IPS-20b (cell line): ENCODE data around the gene TPCN2.

Experiments used
- H3K27ac ChIP-seq: one replicate; pipeline ENCODE4 v1.5.1; 2013; ENCODE audit warnings: low read length
- H3K27me3 ChIP-seq: 2 replicates; pipeline ENCODE4 v1.6.1; 2013; ENCODE audit warnings: mild to moderate bottlenecking, low read length, inconsistent platforms; ENCODE audit not compliant: insufficient read depth
- H3K36me3 ChIP-seq: 2 replicates; pipeline ENCODE4 v1.6.1; 2013; ENCODE audit warnings: low read depth, mild to moderate bottlenecking, inconsistent platforms, low read length, moderate library complexity; ENCODE audit not compliant: insufficient read depth
- H3K4me1 ChIP-seq: 2 replicates; pipeline ENCODE4 v1.6.1; 2013; ENCODE audit warnings: mild to moderate bottlenecking, control low read depth, inconsistent platforms, low read length, moderate library complexity; ENCODE audit not compliant: insufficient read depth
- H3K4me3 ChIP-seq: 2 replicates; pipeline ENCODE4 v1.5.1; 2013; ENCODE audit warnings: mild to moderate bottlenecking, low read length, inconsistent platforms
- H3K9ac ChIP-seq: 2 replicates; pipeline ENCODE4 v1.6.1; 2013; ENCODE audit warnings: low read depth, mild to moderate bottlenecking, inconsistent platforms, low read length, moderate library complexity
- H3K9me3 ChIP-seq: 2 replicates; pipeline ENCODE4 v1.6.1; 2013; ENCODE audit warnings: mild to moderate bottlenecking, low read depth, low read length, inconsistent platforms; ENCODE audit not compliant: insufficient read depth

Gene TPCN2

GRCh38 chr11:69004411-69005182 is 44.1 kb upstream of the TPCN2 start:
- Histone ChIP-seq H3K9ac (no peak overlapping the region), H3K27ac (no peak overlapping the region), H3K9me3 (no peaks in the 10 kb centered on the region), H3K27me3 (no peaks in the 10 kb centered on the region), H3K4me1 (no peaks in the 10 kb centered on the region), H3K36me3 (no peaks in the 10 kb centered on the region), H3K4me3 (no peak overlapping the region)

- 0 out of 2 replicates have a peak, but pooled peaks cover under 1% of the 10 kb centered on the region for H3K27me3 ChIP-seq
- no peaks in the 10 kb centered on the region for H3K9me3 ChIP-seq
- no peak overlapping the region for H3K9ac ChIP-seq
- no peak overlapping the region for H3K27ac ChIP-seq
- H3K36me3 ChIP-seq = no peaks in the 10 kb centered on the region
- no peak overlapping the region for H3K4me3 ChIP-seq
- no peaks in the 10 kb centered on the region for H3K4me1 ChIP-seq
These were observed 43.5 kb upstream of the TPCN2 start for GRCh38 chr11:69005183-69005630.

- H3K9me3 ChIP-seq = no peaks in the 10 kb centered on the region
- H3K4me3 ChIP-seq = no peak overlapping the region
- peaks cover 5% of the 10 kb centered on the region for H3K4me1 ChIP-seq
- peaks cover 5% of the 10 kb centered on the region; the same call in 1 of the 2 replicates for H3K27me3 ChIP-seq
- no peak overlapping the region for H3K27ac ChIP-seq
- no peaks in the 10 kb centered on the region for H3K36me3 ChIP-seq
- no peak overlapping the region for H3K9ac ChIP-seq
These were observed 42.9 kb upstream of the TPCN2 start for GRCh38 chr11:69005631-69006368.

GRCh38 chr11:69006816-69007215 is 41.9 kb upstream of the TPCN2 start:
- Histone ChIP-seq H3K4me3 (no peak overlapping the region), H3K27ac (no peak overlapping the region), H3K9me3 (no peaks in the 10 kb centered on the region), H3K9ac (no peak overlapping the region), H3K36me3 (no peaks in the 10 kb centered on the region), H3K27me3 (peaks cover 12% of the 10 kb centered on the region), H3K4me1 (peaks cover 12% of the 10 kb centered on the region)

GRCh38 chr11:69007975-69008381 is 40.8 kb upstream of the TPCN2 start:
- no peak overlapping the region for H3K9ac ChIP-seq
- no peak overlapping the region for H3K27ac ChIP-seq

GRCh38 chr11:69008737-69009440 is 39.8 kb upstream of the TPCN2 start:
- Histone ChIP-seq H3K4me3 (no peak overlapping the region), H3K27me3 (peaks cover 28% of the 10 kb centered on the region), H3K27ac (no peak overlapping the region), H3K4me1 (peaks cover 12% of the 10 kb centered on the region), H3K9ac (no peak overlapping the region), H3K9me3 (no peaks in the 10 kb centered on the region), H3K36me3 (no peaks in the 10 kb centered on the region)

More at GRCh38 chr11:69007975-69008381, 40.8 kb upstream of the TPCN2 start:
- no peak overlapping the region for H3K4me3 ChIP-seq
- peaks cover 20% of the 10 kb centered on the region for H3K27me3 ChIP-seq
- H3K4me1 ChIP-seq = peaks cover 12% of the 10 kb centered on the region
- no peaks in the 10 kb centered on the region for H3K36me3 ChIP-seq
- H3K9me3 ChIP-seq = no peaks in the 10 kb centered on the region

- no peak overlapping the region for H3K4me3 ChIP-seq
- H3K36me3 ChIP-seq = no peaks in the 10 kb centered on the region
- H3K9me3 ChIP-seq = no peaks in the 10 kb centered on the region
- peaks cover 18% of the 10 kb centered on the region for H3K4me1 ChIP-seq
- H3K27ac ChIP-seq = no peak overlapping the region
- no peak overlapping the region for H3K9ac ChIP-seq
- H3K27me3 ChIP-seq = peaks cover 34% of the 10 kb centered on the region
These were observed 39.1 kb upstream of the TPCN2 start for GRCh38 chr11:69009441-69010211.

GRCh38 chr11:69010361-69010891 is 38.3 kb upstream of the TPCN2 start:
- no peaks in the 10 kb centered on the region for H3K9me3 ChIP-seq
- H3K4me3 ChIP-seq = peak overlapping the region; percentile 63; the same call in 1 of the 2 replicates
- H3K9ac ChIP-seq = peak overlapping the region; percentile 45; the same call in 1 of the 2 replicates
- H3K4me1 ChIP-seq = peaks cover 18% of the 10 kb centered on the region
- peaks cover 34% of the 10 kb centered on the region for H3K27me3 ChIP-seq
- H3K36me3 ChIP-seq = no peaks in the 10 kb centered on the region
- H3K27ac ChIP-seq = no peak overlapping the region

- Histone ChIP-seq H3K4me1 (peaks cover 18% of the 10 kb centered on the region), H3K9ac (peak overlapping the region; percentile 45; the same call in 1 of the 2 replicates), H3K27me3 (peaks cover 34% of the 10 kb centered on the region), H3K4me3 (peak overlapping the region; percentile 63; the same call in 1 of the 2 replicates), H3K9me3 (no peaks in the 10 kb centered on the region), H3K27ac (no peak overlapping the region), H3K36me3 (no peaks in the 10 kb centered on the region)
These were observed 37.6 kb upstream of the TPCN2 start for GRCh38 chr11:69010964-69011623.

- H3K9me3 ChIP-seq = no peaks in the 10 kb centered on the region
- H3K4me3 ChIP-seq = 0 out of 2 replicates have a peak overlapping the region, but pooled peaks have one; percentile 63
- H3K36me3 ChIP-seq = no peaks in the 10 kb centered on the region
- peaks cover 18% of the 10 kb centered on the region for H3K4me1 ChIP-seq
- no peak overlapping the region for H3K27ac ChIP-seq
- H3K9ac ChIP-seq = no peak overlapping the region
- peaks cover 34% of the 10 kb centered on the region for H3K27me3 ChIP-seq
These were observed 37.1 kb upstream of the TPCN2 start for GRCh38 chr11:69011624-69012091.
